Right hindlimb (tissue), 1 donor: ENCODE results near the gene NFKBIB.
"Not testable (repeated sequence)": the region's sequence is repeated elsewhere in the genome, so short reads cannot be mapped to it uniquely, and the experiment has no call there.

ENCODE experiments used
- DNase-seq: peaks from one replicate; pipeline ENCODE4 v3.0.0-alpha.2; 2018

Gene NFKBIB

GRCh38 chr19:38899447-38900201 is at the start of gene NFKBIB, which contains the start of gene SIRT2:
Gene NFKBIB, plus strand, starts transcription at chr19:38899969. Its CDS starts 64 bp downstream, at chr19:38900033.
Gene SIRT2, minus strand, starts transcription at chr19:38899618. Its CDS starts 97 bp downstream, at chr19:38899521.
- peak; percentile 100 for DNase-seq

- peak; percentile 100 for DNase-seq
Measured at GRCh38 chr19:38850436-38850975, 49.3 kb upstream of the NFKBIB start.

- peak; percentile 64 for DNase-seq
Measured at GRCh38 chr19:38850976-38851621, 48.7 kb upstream of the NFKBIB start.

- peak; percentile 95 for DNase-seq
Measured at GRCh38 chr19:38851622-38852230, 48.0 kb upstream of the NFKBIB start.

GRCh38 chr19:38852231-38853044 is 47.3 kb upstream of the NFKBIB start:
- DNase-seq = peak; percentile 85

GRCh38 chr19:38853214-38853613 is 46.6 kb upstream of the NFKBIB start:
- DNase-seq = no peak

- DNase-seq = not testable (repeated sequence)
Measured at GRCh38 chr19:38854961-38855360, 44.8 kb upstream of the NFKBIB start.

- not testable (repeated sequence) for DNase-seq
Measured at GRCh38 chr19:38855751-38856150, 44.0 kb upstream of the NFKBIB start.

GRCh38 chr19:38856813-38857212 is 43.0 kb upstream of the NFKBIB start:
- DNase-seq = no peak

- DNase-seq = not testable (repeated sequence)
Measured at GRCh38 chr19:38859631-38860204, 40.1 kb upstream of the NFKBIB start.

GRCh38 chr19:38861368-38861767 is 38.4 kb upstream of the NFKBIB start:
- DNase-seq = no peak

GRCh38 chr19:38862321-38863059 is 37.3 kb upstream of the NFKBIB start:
- peak; percentile 89 for DNase-seq

- no peak for DNase-seq
Measured at GRCh38 chr19:38867171-38867780, 32.5 kb upstream of the NFKBIB start.

- no peak for DNase-seq
Measured at GRCh38 chr19:38868551-38868950, 31.2 kb upstream of the NFKBIB start.

GRCh38 chr19:38869160-38869835 is 30.5 kb upstream of the NFKBIB start:
- DNase-seq = no peak

- peak; percentile 82 for DNase-seq
Measured at GRCh38 chr19:38869836-38870607, 29.7 kb upstream of the NFKBIB start.

- no peak for DNase-seq
Measured at GRCh38 chr19:38870612-38871011, 29.2 kb upstream of the NFKBIB start.

- DNase-seq = not testable (repeated sequence)
Measured at GRCh38 chr19:38873400-38873799, 26.4 kb upstream of the NFKBIB start.

- no peak for DNase-seq
Measured at GRCh38 chr19:38875656-38876395, 23.9 kb upstream of the NFKBIB start.
